ENCODE results near the gene RNPC3.
A peak's percentile ranks its signal among the peaks of the same experiment; 100 is the strongest.

RNPC3 gene

GRCh38 chr1:103525607-103526507 is at the start of gene RNPC3:
RNPC3 (plus strand) TSS chr1:103525699; CDS start chr1:103526071, 372 bp downstream.
- TF ChIP-seq CTCF (IDR thresholded peaks at IDR 0.05) = no peak
- no peak for TF ChIP-seq ZFX (IDR thresholded peaks at IDR 0.05; ENCODE audit: borderline replicate concordance)
- H3K27ac ChIP-seq = peak within 1 kb of the TSS; percentile 91

GRCh38 chr1:103477101-103477500 is 48.4 kb upstream of the RNPC3 start:
- no peak overlapping the region for H3K27ac ChIP-seq
- TF ChIP-seq CTCF (IDR thresholded peaks at IDR 0.05) (no peak), ZFX (IDR thresholded peaks at IDR 0.05; ENCODE audit: borderline replicate concordance) (no peak)

- no peak for TF ChIP-seq CTCF (IDR thresholded peaks at IDR 0.05)
- TF ChIP-seq ZFX (IDR thresholded peaks at IDR 0.05; ENCODE audit: borderline replicate concordance) = no peak
- H3K27ac ChIP-seq = no peak overlapping the region
These were observed 35.6 kb upstream of the RNPC3 start for GRCh38 chr1:103489935-103490334.

GRCh38 chr1:103492003-103492625 is 33.4 kb upstream of the RNPC3 start:
- no peak overlapping the region for H3K27ac ChIP-seq
- TF ChIP-seq ZFX (IDR thresholded peaks at IDR 0.05; ENCODE audit: borderline replicate concordance) (no peak), CTCF (IDR thresholded peaks at IDR 0.05) (no peak)

GRCh38 chr1:103496014-103496635 is 29.4 kb upstream of the RNPC3 start:
- TF ChIP-seq ZFX (IDR thresholded peaks at IDR 0.05; ENCODE audit: borderline replicate concordance) = no peak
- no peak for TF ChIP-seq CTCF (IDR thresholded peaks at IDR 0.05)
- no peak overlapping the region for H3K27ac ChIP-seq

GRCh38 chr1:103497404-103497803 is 28.1 kb upstream of the RNPC3 start:
- TF ChIP-seq CTCF (IDR thresholded peaks at IDR 0.05) (no peak), ZFX (IDR thresholded peaks at IDR 0.05; ENCODE audit: borderline replicate concordance) (no peak)
- no peak overlapping the region for H3K27ac ChIP-seq
